Vagina (tissue), 2 donors: ENCODE results near the gene ACIN1. TPM values are rescaled to one million over a fixed set of nuclear protein-coding genes. Genes with fewer than 3 reads are reported as not detected.

Source experiments
- DNase-seq, 2 donors: peaks; one replicate each; pipeline ENCODE4 v3.0.0-alpha.2; 2017; ENCODE audit errors: extremely low spot score in 2 of 2
- H3K27ac ChIP-seq: fragments of 200-600 bp; sonication (generic); one replicate; pipeline ENCODE4 v1.5.1; 2019
- H3K27me3 ChIP-seq: fragments of 200-600 bp; sonication (generic); one replicate; pipeline ENCODE4 v1.5.1; 2019
- H3K36me3 ChIP-seq, 2 donors: fragments of 200-600 bp; sonication (generic); one replicate each; pipeline ENCODE4 v1.5.1; 2017 to 2019
- H3K4me1 ChIP-seq: fragments of 200-600 bp; sonication (generic); one replicate; pipeline ENCODE4 v1.5.1; 2019
- H3K4me3 ChIP-seq, 2 donors: fragments of 200-600 bp; sonication (generic); 1 replicate in 1 of 2; 2 replicates in 1 of 2; pipeline ENCODE4 v1.5.1; 2016 to 2019
- H3K9me3 ChIP-seq: fragments of 200-600 bp; sonication (generic); one replicate; pipeline ENCODE4 v1.5.1; 2019
- POLR2A ChIP-seq, 2 donors: fragments of 450-650 bp; IDR thresholded peaks; one replicate each; pipeline ENCODE4 v1.6.1; 2017; ENCODE audit warnings: antibody characterized with exemption in 2 of 2, mild to moderate bottlenecking in 2 of 2, moderate library complexity in 2 of 2
- POLR2AphosphoS5 ChIP-seq, 2 donors: sonication (generic); formaldehyde crosslinking; IDR thresholded peaks; one replicate each; pipeline ENCODE4 v1.9.0; 2017; ENCODE audit warnings: antibody characterized with exemption in 2 of 2, mild to moderate bottlenecking in 2 of 2, low read depth in 1 of 2; ENCODE audit not compliant: insufficient read depth in 1 of 2
- intact Hi-C: fragments of 100-400 bp; cut with DNase I; formaldehyde crosslinking; loops from one replicate; pipeline ENCODE4 v1.15.1; 2023
- total RNA-seq: library from RNA; depleted of rRNA; stranded (reverse); fragments of >200 nt; gene quantifications from one replicate; pipeline ENCODE4 v1.2.3, GENCODE V29; 2016
- TF ChIP-seq, protein P1 (sequence below), 3 experiments: fragments of 450-650 bp in 2 of 3; fragments of 200-600 bp in 1 of 3; sonication (generic) in 1 of 3; IDR thresholded peaks; one replicate each; pipeline ENCODE4 v1.5.1; 2017 to 2019; ENCODE audit warnings: antibody characterized with exemption in 3 of 3, mild to moderate bottlenecking in 2 of 3, moderate library complexity in 2 of 3

Gene ACIN1
- total RNA-seq, 1 donor from 2014 or later, result 121 TPM

DNA sequence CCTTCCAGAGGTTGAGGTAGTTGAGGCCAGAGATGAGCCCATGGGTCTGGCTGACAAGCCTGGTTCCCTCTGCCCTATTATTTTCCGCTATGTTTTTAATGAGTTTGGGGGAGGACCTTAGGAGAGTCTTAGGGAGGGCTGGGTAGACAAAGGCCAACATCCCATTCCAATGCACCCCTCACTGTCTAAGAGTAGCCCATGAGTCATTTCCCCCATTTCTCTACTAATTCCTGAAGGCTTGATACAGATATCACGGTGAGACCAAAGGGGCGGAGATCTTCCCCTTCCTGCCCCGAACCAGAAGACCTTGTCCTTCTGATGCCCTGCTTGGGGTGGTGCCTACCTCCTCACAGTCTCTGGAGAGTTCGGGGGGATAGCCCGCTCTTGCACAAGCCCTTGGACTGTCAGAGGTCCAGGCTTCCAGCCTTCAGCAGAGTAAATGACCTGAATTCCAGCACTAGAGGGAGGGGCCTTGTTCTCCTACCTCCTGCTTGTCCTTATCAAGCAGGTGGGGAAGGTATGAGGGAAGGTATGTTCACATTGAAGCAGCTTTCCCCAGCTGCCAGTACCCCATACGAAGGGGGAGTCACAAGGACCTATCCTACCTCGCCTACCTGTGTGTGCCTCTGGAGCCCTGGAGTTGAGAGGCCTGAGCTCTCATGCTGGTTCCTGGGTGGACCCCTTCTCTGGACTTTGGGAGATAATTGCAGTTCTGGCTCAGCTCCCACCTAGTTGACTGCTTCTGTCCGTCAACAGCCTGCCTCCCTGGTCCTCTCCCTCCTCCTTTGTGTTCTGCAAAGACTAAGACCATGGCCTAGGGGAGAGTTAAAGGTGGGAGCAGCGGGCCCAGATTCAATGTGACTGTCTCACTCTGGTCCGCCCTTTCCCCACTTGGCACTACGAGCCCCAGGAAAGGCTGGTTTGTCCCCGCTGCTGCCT, 49.2 kb downstream of the ACIN1 start:
- Histone ChIP-seq H3K9me3 (no peaks in the 10 kb centered on the region), H3K27ac (no peak overlapping the region), H3K27me3 (no peaks in the 10 kb centered on the region), H3K4me3 (no peak overlapping the region), H3K36me3 (no peaks in the 10 kb centered on the region), H3K4me1 (no peaks in the 10 kb centered on the region)
- intact Hi-C loops, result no loop called here
- TF ChIP-seq, protein P1, sequence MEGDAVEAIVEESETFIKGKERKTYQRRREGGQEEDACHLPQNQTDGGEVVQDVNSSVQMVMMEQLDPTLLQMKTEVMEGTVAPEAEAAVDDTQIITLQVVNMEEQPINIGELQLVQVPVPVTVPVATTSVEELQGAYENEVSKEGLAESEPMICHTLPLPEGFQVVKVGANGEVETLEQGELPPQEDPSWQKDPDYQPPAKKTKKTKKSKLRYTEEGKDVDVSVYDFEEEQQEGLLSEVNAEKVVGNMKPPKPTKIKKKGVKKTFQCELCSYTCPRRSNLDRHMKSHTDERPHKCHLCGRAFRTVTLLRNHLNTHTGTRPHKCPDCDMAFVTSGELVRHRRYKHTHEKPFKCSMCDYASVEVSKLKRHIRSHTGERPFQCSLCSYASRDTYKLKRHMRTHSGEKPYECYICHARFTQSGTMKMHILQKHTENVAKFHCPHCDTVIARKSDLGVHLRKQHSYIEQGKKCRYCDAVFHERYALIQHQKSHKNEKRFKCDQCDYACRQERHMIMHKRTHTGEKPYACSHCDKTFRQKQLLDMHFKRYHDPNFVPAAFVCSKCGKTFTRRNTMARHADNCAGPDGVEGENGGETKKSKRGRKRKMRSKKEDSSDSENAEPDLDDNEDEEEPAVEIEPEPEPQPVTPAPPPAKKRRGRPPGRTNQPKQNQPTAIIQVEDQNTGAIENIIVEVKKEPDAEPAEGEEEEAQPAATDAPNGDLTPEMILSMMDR (IDR thresholded peaks at IDR 0.05), result no peak
- TF ChIP-seq POLR2AphosphoS5 (IDR thresholded peaks at IDR 0.05; ENCODE audit: insufficient read depth in 1 of 2, low read depth in 1 of 2) (no peak), POLR2A (IDR thresholded peaks at IDR 0.05) (no peak)
- no peak for DNase-seq

DNA sequence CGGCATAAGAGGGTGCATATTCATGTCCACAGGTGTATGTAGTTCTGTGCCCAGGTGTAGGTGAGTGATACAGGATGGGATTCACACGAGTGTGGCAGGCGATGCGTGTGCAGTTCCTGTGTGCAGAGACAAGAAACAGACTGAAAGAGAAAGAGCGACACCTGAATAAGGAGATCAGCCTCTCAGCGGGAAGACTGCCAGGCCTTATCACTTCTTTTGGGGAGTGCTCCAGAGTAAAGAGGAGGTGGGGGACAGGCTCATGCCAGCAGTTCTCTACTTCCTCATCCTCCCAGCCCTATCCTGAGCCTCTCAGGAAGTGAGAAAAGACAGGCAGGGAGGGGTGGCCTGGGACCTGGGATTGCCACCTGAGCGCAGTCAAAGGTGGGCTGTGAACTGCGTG, 50.1 kb downstream of the ACIN1 start:
- Histone ChIP-seq H3K9me3 (no peaks in the 10 kb centered on the region), H3K4me1 (no peaks in the 10 kb centered on the region), H3K36me3 (no peaks in the 10 kb centered on the region), H3K27ac (no peak overlapping the region), H3K4me3 (no peak overlapping the region), H3K27me3 (no peaks in the 10 kb centered on the region)
- TF ChIP-seq, protein P1 (IDR thresholded peaks at IDR 0.05), result no peak
- TF ChIP-seq POLR2A (IDR thresholded peaks at IDR 0.05) (no peak), POLR2AphosphoS5 (IDR thresholded peaks at IDR 0.05; ENCODE audit: insufficient read depth in 1 of 2, low read depth in 1 of 2) (no peak)
- intact Hi-C loops, result no loop called here
- no peak for DNase-seq

DNA sequence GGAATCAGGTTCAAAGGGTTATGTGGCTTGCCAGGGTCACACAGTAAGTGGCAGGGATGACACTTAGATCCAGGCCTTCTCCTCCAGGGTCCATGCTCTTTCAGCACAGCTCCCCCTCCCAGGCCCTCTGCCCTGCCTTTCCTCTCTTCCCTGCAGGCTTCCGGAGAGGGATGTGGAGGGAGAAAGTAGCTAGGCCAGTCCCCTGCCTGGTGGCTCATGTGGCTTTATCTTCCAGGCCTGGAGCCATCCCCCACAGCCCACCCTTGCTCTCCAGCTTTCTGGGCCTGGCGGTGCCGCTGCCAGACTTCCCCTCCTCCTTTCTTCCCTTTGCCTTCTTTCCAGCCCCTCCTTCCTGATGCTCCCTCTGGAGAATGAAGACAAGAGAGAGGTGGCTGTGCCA, 51.2 kb downstream of the ACIN1 start:
- Histone ChIP-seq H3K27ac (no peak overlapping the region), H3K4me1 (no peaks in the 10 kb centered on the region), H3K9me3 (no peaks in the 10 kb centered on the region), H3K27me3 (no peaks in the 10 kb centered on the region), H3K4me3 (no peak overlapping the region), H3K36me3 (no peaks in the 10 kb centered on the region)
- TF ChIP-seq, protein P1 (IDR thresholded peaks at IDR 0.05), result no peak
- TF ChIP-seq POLR2A (IDR thresholded peaks at IDR 0.05) (no peak), POLR2AphosphoS5 (IDR thresholded peaks at IDR 0.05; ENCODE audit: insufficient read depth in 1 of 2, low read depth in 1 of 2) (no peak)
- intact Hi-C loops, result no loop called here
- no peak for DNase-seq

DNA sequence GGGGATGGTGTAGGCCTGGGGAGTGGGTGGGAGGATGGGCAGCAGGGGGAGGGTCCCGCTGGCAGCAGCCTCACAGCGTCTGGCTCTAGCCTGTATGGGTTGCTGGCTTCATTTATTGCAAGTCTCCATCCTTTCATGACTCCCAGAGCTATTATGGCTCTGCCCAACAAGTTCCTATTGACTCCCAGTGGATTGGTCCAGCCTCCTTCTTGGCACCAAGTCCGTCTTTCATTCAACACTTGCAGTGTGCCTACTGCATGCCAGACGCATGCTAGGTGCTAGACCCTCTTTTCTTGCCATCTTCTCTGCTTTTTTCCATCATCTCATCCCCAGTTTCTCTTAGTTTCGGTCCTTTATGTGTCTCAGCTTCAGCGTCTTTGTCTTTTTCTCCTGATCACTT, 51.8 kb downstream of the ACIN1 start:
- no peaks in the 10 kb centered on the region for H3K27me3 ChIP-seq
- DNase-seq, result no peak
- no peaks in the 10 kb centered on the region for H3K9me3 ChIP-seq
- no peaks in the 10 kb centered on the region for H3K36me3 ChIP-seq
- no peaks in the 10 kb centered on the region for H3K4me1 ChIP-seq
- intact Hi-C loops, result no loop called here
- no peak overlapping the region for H3K27ac ChIP-seq
- no peak for TF ChIP-seq POLR2A (IDR thresholded peaks at IDR 0.05)
- no peak for TF ChIP-seq POLR2AphosphoS5 (IDR thresholded peaks at IDR 0.05; ENCODE audit: insufficient read depth in 1 of 2, low read depth in 1 of 2)
- TF ChIP-seq, protein P1 (IDR thresholded peaks at IDR 0.05), result no peak
- H3K4me3 ChIP-seq, result no peak overlapping the region
